HEK293 (cell line): Measurements from ENCODE around the gene HLA-DOB.

ENCODE experiments used
- CTCF ChIA-PET: fragments of 350-600 bp; formaldehyde crosslinking; extraction: SDS; loops from one replicate; lab custom pipeline; 2021; ENCODE audit warnings: antibody characterized with exemption; lab: Yijun Ruan, JAX
- POLR2A ChIA-PET: fragments of 300-600 bp; formaldehyde crosslinking; extraction: SDS; loops from one replicate; lab custom pipeline; 2020; ENCODE audit warnings: antibody characterized with exemption, inconsistent platforms; lab: Yijun Ruan, JAX
- H3K27ac ChIP-seq: fragments of 200-500 bp; sonication (Bioruptor generic); 2 replicates; pipeline ENCODE4 v1.5.1; 2014; ENCODE audit warnings: low read depth, low read length, control low read depth, inconsistent platforms; ENCODE audit errors: extremely low read depth
- H3K36me3 ChIP-seq, 2 experiments: fragments of 200-500 bp in 1 of 2; sonication (Bioruptor generic) in 1 of 2; 1 replicate in 1 of 2; 2 replicates in 1 of 2; pipeline ENCODE4 v1.5.1; 2014 to 2017; ENCODE audit warnings: inconsistent platforms in 2 of 2, low read length in 2 of 2; ENCODE audit not compliant: control insufficient read depth in 2 of 2, insufficient read depth in 1 of 2
- H3K4me1 ChIP-seq: fragments of 200-500 bp; sonication (Bioruptor generic); 2 replicates; pipeline ENCODE4 v1.5.1; 2014; ENCODE audit warnings: mild to moderate bottlenecking, low read length, inconsistent platforms; ENCODE audit not compliant: control insufficient read depth, insufficient read depth
- H3K4me3 ChIP-seq: 2 replicates; pipeline ENCODE4 v1.5.1; 2011; ENCODE audit warnings: low read depth, mild to moderate bottlenecking, control low read depth, low read length, moderate library complexity
- H3K9me3 ChIP-seq: fragments of 200-500 bp; sonication (Bioruptor generic); 2 replicates; pipeline ENCODE4 v1.5.1; 2014; ENCODE audit warnings: low read depth, low read length, inconsistent platforms; ENCODE audit not compliant: control insufficient read depth, insufficient read depth
- ELK4 ChIP-seq: IDR thresholded peaks from 2 replicates; pipeline ENCODE4 v1.6.1; 2011; ENCODE audit warnings: mild to moderate bottlenecking, low read depth, low read length, borderline replicate concordance
- IKZF3 ChIP-seq: fragments of 450-650 bp; IDR thresholded peaks from 2 replicates; pipeline ENCODE4 v1.5.0; 2018; ENCODE audit warnings: missing biosample characterization, mild to moderate bottlenecking, missing genetic modification characterization, moderate library complexity
- KLF10 ChIP-seq: fragments of 450-650 bp; IDR thresholded peaks from 2 replicates; pipeline ENCODE4 v1.5.1; 2018; ENCODE audit warnings: missing biosample characterization, mild to moderate bottlenecking, missing genetic modification characterization
- REST ChIP-seq: fragments of 450-650 bp; formaldehyde crosslinking; IDR thresholded peaks from 2 replicates; pipeline ENCODE4 v1.5.1; 2016; ENCODE audit warnings: missing biosample characterization, missing genetic modification characterization
- SCRT2 ChIP-seq: fragments of 450-650 bp; formaldehyde crosslinking; IDR thresholded peaks from 2 replicates; pipeline ENCODE4 v1.5.1; 2016; ENCODE audit warnings: missing biosample characterization, missing genetic modification characterization
- YY2 ChIP-seq: fragments of 450-650 bp; formaldehyde crosslinking; IDR thresholded peaks from 2 replicates; pipeline ENCODE4 v1.5.1; 2016; ENCODE audit warnings: missing biosample characterization, missing genetic modification characterization
- ZNF10 ChIP-seq: fragments of 450-650 bp; formaldehyde crosslinking; IDR thresholded peaks from 2 replicates; pipeline ENCODE4 v1.5.1; 2017; ENCODE audit warnings: missing biosample characterization, missing genetic modification characterization
- ZNF114 ChIP-seq: fragments of 450-650 bp; formaldehyde crosslinking; IDR thresholded peaks from 2 replicates; pipeline ENCODE4 v1.5.0; 2017; ENCODE audit warnings: missing biosample characterization, missing genetic modification characterization
- ZNF133 ChIP-seq: fragments of 450-650 bp; formaldehyde crosslinking; IDR thresholded peaks from 2 replicates; pipeline ENCODE4 v1.5.1; 2016; ENCODE audit warnings: missing biosample characterization, missing genetic modification characterization
- ZNF140 ChIP-seq: fragments of 450-650 bp; formaldehyde crosslinking; IDR thresholded peaks from 2 replicates; pipeline ENCODE4 v1.5.1; 2016; ENCODE audit warnings: missing biosample characterization, missing genetic modification characterization
- ZNF2 ChIP-seq: fragments of 450-650 bp; formaldehyde crosslinking; IDR thresholded peaks from 2 replicates; pipeline ENCODE4 v1.5.1; 2016; ENCODE audit warnings: missing biosample characterization, missing genetic modification characterization
- ZNF24 ChIP-seq: fragments of 450-650 bp; formaldehyde crosslinking; IDR thresholded peaks from 2 replicates; pipeline ENCODE4 v1.5.1; 2016; ENCODE audit warnings: missing biosample characterization, missing genetic modification characterization
- ZNF248 ChIP-seq: fragments of 450-650 bp; formaldehyde crosslinking; IDR thresholded peaks from 2 replicates; pipeline ENCODE4 v1.5.1; 2017; ENCODE audit warnings: missing biosample characterization, missing genetic modification characterization
- ZNF280D ChIP-seq: fragments of 450-650 bp; formaldehyde crosslinking; IDR thresholded peaks from 2 replicates; pipeline ENCODE4 v1.5.1; 2016; ENCODE audit warnings: missing biosample characterization, missing genetic modification characterization
- ZNF350 ChIP-seq: fragments of 450-650 bp; formaldehyde crosslinking; IDR thresholded peaks from 2 replicates; pipeline ENCODE4 v1.5.0; 2017; ENCODE audit warnings: missing biosample characterization, mild to moderate bottlenecking, missing genetic modification characterization
- ZNF391 ChIP-seq: fragments of 450-650 bp; formaldehyde crosslinking; IDR thresholded peaks from 2 replicates; pipeline ENCODE4 v1.5.1; 2016; ENCODE audit warnings: low read depth, missing biosample characterization, missing genetic modification characterization, borderline replicate concordance
- ZNF48 ChIP-seq: fragments of 450-650 bp; formaldehyde crosslinking; IDR thresholded peaks from 2 replicates; pipeline ENCODE4 v1.5.1; 2016; ENCODE audit warnings: missing biosample characterization, missing genetic modification characterization
- ZNF513 ChIP-seq: fragments of 450-650 bp; IDR thresholded peaks from 2 replicates; pipeline ENCODE4 v1.5.1; 2018; ENCODE audit warnings: missing biosample characterization, missing genetic modification characterization
- ZNF610 ChIP-seq: fragments of 450-650 bp; formaldehyde crosslinking; IDR thresholded peaks from 2 replicates; pipeline ENCODE4 v1.5.1; 2016; ENCODE audit warnings: missing biosample characterization, missing genetic modification characterization, borderline replicate concordance
- ZNF624 ChIP-seq: fragments of 450-650 bp; formaldehyde crosslinking; IDR thresholded peaks from 2 replicates; pipeline ENCODE4 v1.5.1; 2017; ENCODE audit warnings: missing biosample characterization, missing genetic modification characterization
- ZNF670 ChIP-seq: fragments of 450-650 bp; formaldehyde crosslinking; IDR thresholded peaks from 2 replicates; pipeline ENCODE4 v1.5.1; 2016; ENCODE audit warnings: missing biosample characterization, missing genetic modification characterization, low read depth
- ZNF76 ChIP-seq: fragments of 450-650 bp; formaldehyde crosslinking; IDR thresholded peaks from 2 replicates; pipeline ENCODE4; 2016; ENCODE audit warnings: low read depth, missing biosample characterization, missing genetic modification characterization, borderline replicate concordance
- ZNF776 ChIP-seq: fragments of 450-650 bp; formaldehyde crosslinking; IDR thresholded peaks from 2 replicates; pipeline ENCODE4 v1.5.0; 2017; ENCODE audit warnings: missing biosample characterization, missing genetic modification characterization, borderline replicate concordance
- ZNF785 ChIP-seq: fragments of 450-650 bp; formaldehyde crosslinking; IDR thresholded peaks from 2 replicates; pipeline ENCODE4 v1.5.1; 2016; ENCODE audit warnings: missing biosample characterization, missing genetic modification characterization
- ZSCAN16 ChIP-seq: fragments of 450-650 bp; formaldehyde crosslinking; IDR thresholded peaks from 2 replicates; pipeline ENCODE4 v1.5.1; 2016; ENCODE audit warnings: missing biosample characterization, missing genetic modification characterization
- ZSCAN23 ChIP-seq: fragments of 450-650 bp; formaldehyde crosslinking; IDR thresholded peaks from 2 replicates; pipeline ENCODE4 v1.5.1; 2016; ENCODE audit warnings: missing biosample characterization, missing genetic modification characterization

HLA-DOB gene

GRCh38 chr6:32855467-32856174 is 38.8 kb upstream of the HLA-DOB start (continued):
- TF ChIP-seq ZNF76 (tag by site-specific recombination) (no peak), SCRT2 (tag by site-specific recombination) (peak; percentile 37; the same call in 1 of the 2 replicates), ZNF391 (tag by site-specific recombination) (no peak), ZNF350 (no peak), ZNF248 (tag by site-specific recombination) (no peak), ZNF48 (tag by site-specific recombination) (no peak), ZNF24 (tag by site-specific recombination) (no peak), ZNF624 (tag by site-specific recombination) (no peak)

- ChIA-PET CTCF (interaction anchor here (0.6 to 9.5 kb wide), 13 partner anchors 9 to 996 kb away, joined by 3 to 153 read pairs (median 6); partner anchors contain the start of genes PSMB8 and TAP2), POLR2A (interaction anchor here (1.8 to 2.1 kb wide), 2 partner anchors 10 to 14 kb away, joined by 6 to 20 read pairs; partner anchors contain the start of gene PSMB8)
- no peaks in the 10 kb centered on the region; the same call in 1 of the 2 replicates for H3K4me1 ChIP-seq
- H3K27ac ChIP-seq: no peak overlapping the region
- H3K36me3 ChIP-seq: peaks cover 0 to 19% of the 10 kb centered on the region in 2 experiments; a peak in 1 of 3 replicates
- peak overlapping the region; percentile 85 for H3K4me3 ChIP-seq
- H3K9me3 ChIP-seq: no peaks in the 10 kb centered on the region
- TF ChIP-seq ZSCAN23 (tag by site-specific recombination): 0 out of 2 replicates have a peak, but pooled peaks have one; percentile 24
- no peak for TF ChIP-seq ZNF670 (tag by site-specific recombination)
- TF ChIP-seq YY2 (tag by site-specific recombination): no peak
- no peak for TF ChIP-seq ZNF280D (tag by site-specific recombination)
- TF ChIP-seq REST: 0 out of 2 replicates have a peak, but pooled peaks have one; percentile 10
- no peak for TF ChIP-seq ZNF114 (tag by site-specific recombination)
- TF ChIP-seq KLF10: no peak
- no peak for TF ChIP-seq ZNF513 (tag by site-specific recombination)
- TF ChIP-seq ZNF785: no peak
- TF ChIP-seq IKZF3 (tag by site-specific recombination): no peak
- TF ChIP-seq ELK4: no peak
- TF ChIP-seq ZNF140 (tag by site-specific recombination): no peak
- no peak for TF ChIP-seq ZSCAN16 (tag by site-specific recombination)
- no peak for TF ChIP-seq ZNF776 (tag by site-specific recombination)
- TF ChIP-seq ZNF610 (tag by site-specific recombination): no peak
- TF ChIP-seq ZNF10 (tag by site-specific recombination): no peak
- no peak for TF ChIP-seq ZNF133 (tag by site-specific recombination)
- 0 out of 2 replicates have a peak, but pooled peaks have one; percentile 5 for TF ChIP-seq ZNF2 (tag by site-specific recombination)
Observed at GRCh38 chr6:32854376-32855178, 37.8 kb upstream of the HLA-DOB start.
